ENCODE measurements around the gene CYSLTR2. TPM values are rescaled to one million over a fixed set of nuclear protein-coding genes. Genes with fewer than 3 reads are reported as not detected.

Gene CYSLTR2
- total RNA-seq, 1 donor = under 0.01 TPM

DNA sequence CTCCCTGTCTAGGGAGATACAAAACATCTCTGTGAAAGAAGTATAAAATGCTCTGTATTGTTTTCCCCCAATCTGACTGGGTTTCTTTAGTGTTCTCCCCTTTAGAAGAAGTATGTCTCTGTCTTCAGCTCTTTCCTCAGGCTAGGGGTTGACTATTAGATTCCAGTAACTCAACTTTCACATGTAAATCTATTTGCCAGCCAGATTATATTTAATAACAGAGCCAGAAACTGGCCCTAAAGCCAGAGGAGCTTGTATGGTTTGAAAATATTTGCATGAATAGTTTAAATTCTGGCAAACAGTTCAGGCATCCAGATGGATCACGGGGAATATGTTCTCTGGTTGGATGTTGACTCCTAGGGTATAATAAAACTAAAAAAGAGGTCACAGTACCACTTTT is 22.3 kb upstream of the CYSLTR2 start:
- DNase-seq (ENCODE audit: insufficient read length, low spot score, missing footprints) = no peak
- Histone ChIP-seq H3K4me3 (ENCODE audit: insufficient read depth, low read length) (no peak overlapping the region), H4K20me1 (ENCODE audit: insufficient read depth, low read length) (no peaks in the 10 kb centered on the region), H3K36me3 (ENCODE audit: insufficient read depth, low read length) (no peaks in the 10 kb centered on the region), H3K9me3 (ENCODE audit: low read depth, low read length) (no peaks in the 10 kb centered on the region), H3K79me2 (ENCODE audit: insufficient read depth, low read length) (no peaks in the 10 kb centered on the region), H3K27me3 (ENCODE audit: insufficient read depth, low read length) (no peaks in the 10 kb centered on the region), H3K4me2 (ENCODE audit: insufficient read depth, low read length) (no peak overlapping the region), H3K27ac (ENCODE audit: low read depth, low read length) (no peak overlapping the region), H2AFZ (ENCODE audit: low read length) (no peak overlapping the region), H3K4me1 (ENCODE audit: insufficient read depth, low read length) (peaks cover 5% of the 10 kb centered on the region)
- TF ChIP-seq, protein P1, sequence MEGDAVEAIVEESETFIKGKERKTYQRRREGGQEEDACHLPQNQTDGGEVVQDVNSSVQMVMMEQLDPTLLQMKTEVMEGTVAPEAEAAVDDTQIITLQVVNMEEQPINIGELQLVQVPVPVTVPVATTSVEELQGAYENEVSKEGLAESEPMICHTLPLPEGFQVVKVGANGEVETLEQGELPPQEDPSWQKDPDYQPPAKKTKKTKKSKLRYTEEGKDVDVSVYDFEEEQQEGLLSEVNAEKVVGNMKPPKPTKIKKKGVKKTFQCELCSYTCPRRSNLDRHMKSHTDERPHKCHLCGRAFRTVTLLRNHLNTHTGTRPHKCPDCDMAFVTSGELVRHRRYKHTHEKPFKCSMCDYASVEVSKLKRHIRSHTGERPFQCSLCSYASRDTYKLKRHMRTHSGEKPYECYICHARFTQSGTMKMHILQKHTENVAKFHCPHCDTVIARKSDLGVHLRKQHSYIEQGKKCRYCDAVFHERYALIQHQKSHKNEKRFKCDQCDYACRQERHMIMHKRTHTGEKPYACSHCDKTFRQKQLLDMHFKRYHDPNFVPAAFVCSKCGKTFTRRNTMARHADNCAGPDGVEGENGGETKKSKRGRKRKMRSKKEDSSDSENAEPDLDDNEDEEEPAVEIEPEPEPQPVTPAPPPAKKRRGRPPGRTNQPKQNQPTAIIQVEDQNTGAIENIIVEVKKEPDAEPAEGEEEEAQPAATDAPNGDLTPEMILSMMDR (IDR thresholded peaks at IDR 0.05; ENCODE audit: extremely low read depth, low read depth, low read length) = no peak

DNA sequence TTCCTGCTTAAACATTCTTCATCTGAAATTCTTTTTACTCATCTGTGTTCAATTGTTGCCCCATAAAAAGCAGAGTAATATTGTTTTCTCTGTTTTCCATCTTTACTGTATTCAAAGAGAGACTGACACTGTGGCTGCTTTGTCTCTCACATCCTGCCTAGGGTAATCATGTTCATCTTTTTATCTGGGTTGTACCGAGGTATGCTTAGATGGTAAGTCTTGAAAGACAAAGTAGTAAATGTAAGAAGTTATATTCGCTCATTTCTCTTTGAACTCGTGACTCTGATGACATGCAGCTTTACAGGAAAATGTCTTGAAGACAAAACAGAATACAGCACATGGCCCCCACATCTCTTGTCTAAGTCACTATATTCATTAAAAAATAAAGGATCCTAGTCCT is 20.0 kb upstream of the CYSLTR2 start:
- no peak for DNase-seq (ENCODE audit: insufficient read length, low spot score, missing footprints)
- Histone ChIP-seq H3K4me2 (ENCODE audit: insufficient read depth, low read length) (no peak overlapping the region), H3K36me3 (ENCODE audit: insufficient read depth, low read length) (no peaks in the 10 kb centered on the region), H3K9me3 (ENCODE audit: low read depth, low read length) (no peaks in the 10 kb centered on the region), H3K79me2 (ENCODE audit: insufficient read depth, low read length) (no peaks in the 10 kb centered on the region), H3K27ac (ENCODE audit: low read depth, low read length) (no peak overlapping the region), H3K4me1 (ENCODE audit: insufficient read depth, low read length) (no peaks in the 10 kb centered on the region), H3K27me3 (ENCODE audit: insufficient read depth, low read length) (no peaks in the 10 kb centered on the region), H4K20me1 (ENCODE audit: insufficient read depth, low read length) (no peaks in the 10 kb centered on the region), H2AFZ (ENCODE audit: low read length) (no peak overlapping the region), H3K4me3 (ENCODE audit: insufficient read depth, low read length) (no peak overlapping the region)
- TF ChIP-seq, protein P1 (IDR thresholded peaks at IDR 0.05; ENCODE audit: extremely low read depth, low read depth, low read length) = no peak

DNA sequence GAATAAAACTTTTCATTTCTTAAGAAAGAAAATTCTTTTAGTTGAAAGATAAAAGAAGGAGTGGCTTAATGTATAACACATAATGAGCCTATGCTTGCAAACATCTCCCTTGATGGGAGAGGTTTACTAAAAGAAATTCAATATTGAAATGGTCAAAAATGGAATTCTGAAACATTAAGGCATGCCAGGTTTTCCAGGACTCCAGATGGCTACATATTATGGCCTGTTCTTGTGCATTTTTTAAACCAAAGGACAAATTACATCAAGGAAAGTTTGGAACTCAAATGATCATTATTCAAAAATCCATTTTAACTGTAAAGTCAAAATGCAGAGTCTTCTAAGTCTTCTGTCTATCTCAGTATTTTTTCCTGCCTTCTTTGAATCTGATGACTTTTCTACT is 19.1 kb upstream of the CYSLTR2 start:
- no peak for DNase-seq (ENCODE audit: insufficient read length, low spot score, missing footprints)

DNA sequence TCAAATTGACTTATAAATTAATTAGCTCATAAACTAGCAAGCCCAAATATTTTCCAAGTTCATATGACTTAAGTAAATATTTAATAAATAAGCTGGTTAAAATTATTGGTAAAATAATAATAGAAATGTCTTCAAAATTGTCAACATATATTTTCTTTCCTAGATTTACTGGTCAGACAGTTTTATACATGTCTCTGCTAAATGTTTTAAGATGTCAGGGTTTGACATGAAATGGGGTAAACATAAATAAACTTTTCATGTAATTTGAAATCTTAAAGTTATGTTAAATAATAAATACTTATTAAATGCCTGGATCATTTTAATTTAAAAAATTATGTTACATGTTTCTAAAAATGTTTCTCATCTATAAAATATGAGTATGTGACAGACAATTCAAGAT is 18.3 kb upstream of the CYSLTR2 start:
- no peaks in the 10 kb centered on the region for H3K36me3 ChIP-seq (ENCODE audit: insufficient read depth, low read length)
- H3K4me1 ChIP-seq (ENCODE audit: insufficient read depth, low read length) = no peaks in the 10 kb centered on the region
- DNase-seq (ENCODE audit: insufficient read length, low spot score, missing footprints) = no peak
- H4K20me1 ChIP-seq (ENCODE audit: insufficient read depth, low read length) = no peaks in the 10 kb centered on the region
- H3K79me2 ChIP-seq (ENCODE audit: insufficient read depth, low read length) = no peaks in the 10 kb centered on the region
- no peaks in the 10 kb centered on the region for H3K27me3 ChIP-seq (ENCODE audit: insufficient read depth, low read length)
- H3K4me2 ChIP-seq (ENCODE audit: insufficient read depth, low read length) = no peak overlapping the region
- no peaks in the 10 kb centered on the region for H3K9me3 ChIP-seq (ENCODE audit: low read depth, low read length)
- no peak overlapping the region for H3K4me3 ChIP-seq (ENCODE audit: insufficient read depth, low read length)
- TF ChIP-seq, protein P1 (IDR thresholded peaks at IDR 0.05; ENCODE audit: extremely low read depth, low read depth, low read length) = no peak
- H2AFZ ChIP-seq (ENCODE audit: low read length) = no peak overlapping the region
- no peak overlapping the region for H3K27ac ChIP-seq (ENCODE audit: low read depth, low read length)

More for the DNA sequence above, 19.1 kb upstream of the CYSLTR2 start:
- Histone ChIP-seq H3K9me3 (ENCODE audit: low read depth, low read length) (no peaks in the 10 kb centered on the region), H3K27ac (ENCODE audit: low read depth, low read length) (no peak overlapping the region), H3K4me3 (ENCODE audit: insufficient read depth, low read length) (no peak overlapping the region), H3K27me3 (ENCODE audit: insufficient read depth, low read length) (no peaks in the 10 kb centered on the region), H3K36me3 (ENCODE audit: insufficient read depth, low read length) (no peaks in the 10 kb centered on the region), H4K20me1 (ENCODE audit: insufficient read depth, low read length) (no peaks in the 10 kb centered on the region), H3K4me2 (ENCODE audit: insufficient read depth, low read length) (no peak overlapping the region), H3K79me2 (ENCODE audit: insufficient read depth, low read length) (no peaks in the 10 kb centered on the region), H3K4me1 (ENCODE audit: insufficient read depth, low read length) (no peaks in the 10 kb centered on the region), H2AFZ (ENCODE audit: low read length) (no peak overlapping the region)
- TF ChIP-seq, protein P1 (IDR thresholded peaks at IDR 0.05; ENCODE audit: extremely low read depth, low read depth, low read length) = no peak
